Measurements from ENCODE around the gene OR10T2. TPM values are rescaled to one million over a fixed set of nuclear protein-coding genes. Genes with fewer than 3 reads are reported as not detected.
"Not testable (repeated sequence)": the region's sequence is repeated elsewhere in the genome, so short reads cannot be mapped to it uniquely, and the experiment has no call there.

Gene OR10T2
- polyA plus RNA-seq, 3 donors: not detected

DNA sequence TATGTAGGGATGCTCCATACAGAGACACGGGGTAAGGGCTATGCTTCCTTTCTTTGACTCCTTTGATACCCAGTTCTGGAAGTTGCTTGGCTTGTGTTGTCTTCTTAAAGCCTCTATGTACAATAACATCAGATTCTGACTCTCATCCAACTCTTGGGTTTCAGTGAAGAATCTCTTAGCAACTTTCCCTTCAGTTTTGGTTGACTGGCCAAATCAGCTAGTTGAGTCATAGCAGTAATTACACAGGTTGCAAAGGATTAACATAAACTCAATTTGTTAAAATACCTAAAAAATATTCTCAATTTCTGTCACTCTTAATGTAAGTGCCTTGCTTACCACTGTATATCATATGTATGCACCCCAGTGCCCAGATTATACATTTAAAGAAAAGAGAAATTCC is 36.3 kb downstream of the OR10T2 start:
- WGBS, 3 donors: 43 to 73% (median 70%) methylated on average over 1 of the region's 1 CpG
- no peak overlapping the region for H3K27ac ChIP-seq (ENCODE audit: low read depth, low read length)

DNA sequence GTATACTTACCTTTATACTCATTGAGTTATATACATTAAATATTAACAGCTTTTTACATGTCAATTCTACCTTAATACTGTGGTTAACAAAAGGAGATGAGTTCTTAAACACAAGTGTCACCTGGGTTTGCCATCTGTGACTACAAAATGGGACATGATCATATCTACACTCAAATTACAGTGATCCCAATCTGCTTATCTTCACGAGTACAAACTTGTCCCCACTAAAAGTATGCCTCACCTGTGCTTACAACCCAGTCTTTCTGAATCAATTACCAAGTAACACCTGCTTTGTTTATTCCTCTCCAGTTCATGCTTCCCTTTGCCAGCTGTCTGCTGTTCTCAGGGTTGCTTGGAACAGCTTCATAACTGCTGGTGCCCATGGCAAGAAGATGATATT is 36.8 kb downstream of the OR10T2 start:
- 32 to 61% (median 51%) methylated on average over 1 of the region's 1 CpG for WGBS, 3 donors
- H3K27ac ChIP-seq (ENCODE audit: low read depth, low read length): no peak overlapping the region

DNA sequence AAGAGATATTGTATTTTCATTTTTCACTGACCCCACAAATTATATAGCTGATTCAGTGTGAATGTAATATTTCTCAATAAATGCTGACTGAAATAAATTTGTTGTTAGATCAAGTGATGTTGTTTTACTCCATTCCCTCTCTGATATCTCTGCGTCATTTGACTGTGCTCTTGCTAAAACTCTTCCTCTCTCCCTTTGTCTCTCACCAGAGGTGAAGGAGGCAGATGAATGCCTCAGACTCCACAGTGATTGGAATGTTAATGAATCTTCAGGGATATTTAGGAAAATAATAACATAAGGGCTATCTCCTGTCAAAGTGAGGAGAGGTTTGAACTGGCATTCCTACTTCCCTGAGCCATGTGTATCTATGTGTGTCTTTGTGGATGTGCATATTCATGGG is 41.8 kb downstream of the OR10T2 start:
- no peak overlapping the region for H3K27ac ChIP-seq (ENCODE audit: low read depth, low read length)
- WGBS, 3 donors: 87 to 91% (median 90%) methylated on average over 1 of the region's 1 CpG

DNA sequence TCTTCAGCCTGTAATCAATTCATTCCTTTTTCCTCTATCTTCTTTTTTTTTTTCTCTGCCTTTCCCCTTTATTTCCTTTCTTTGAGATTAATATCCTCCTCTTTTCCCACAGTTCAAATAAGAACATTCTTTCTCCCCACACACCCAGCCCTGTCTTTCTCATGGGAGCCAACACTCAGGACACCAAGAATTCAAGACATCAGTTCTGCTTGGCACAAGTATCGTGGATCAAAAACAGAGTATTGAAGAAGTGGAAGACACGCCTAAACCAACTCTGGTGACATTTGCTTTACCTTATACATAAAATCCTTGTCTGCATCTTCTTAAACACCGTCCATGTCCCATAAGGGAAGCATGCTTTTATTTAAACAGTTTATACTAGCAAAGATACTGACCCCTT is 42.6 kb downstream of the OR10T2 start:
- no peak overlapping the region for H3K27ac ChIP-seq (ENCODE audit: low read depth, low read length)
- 52 to 68% (median 56%) methylated on average over 3 of the region's 3 CpGs for whole genome bisulfite sequencing, 3 donors

DNA sequence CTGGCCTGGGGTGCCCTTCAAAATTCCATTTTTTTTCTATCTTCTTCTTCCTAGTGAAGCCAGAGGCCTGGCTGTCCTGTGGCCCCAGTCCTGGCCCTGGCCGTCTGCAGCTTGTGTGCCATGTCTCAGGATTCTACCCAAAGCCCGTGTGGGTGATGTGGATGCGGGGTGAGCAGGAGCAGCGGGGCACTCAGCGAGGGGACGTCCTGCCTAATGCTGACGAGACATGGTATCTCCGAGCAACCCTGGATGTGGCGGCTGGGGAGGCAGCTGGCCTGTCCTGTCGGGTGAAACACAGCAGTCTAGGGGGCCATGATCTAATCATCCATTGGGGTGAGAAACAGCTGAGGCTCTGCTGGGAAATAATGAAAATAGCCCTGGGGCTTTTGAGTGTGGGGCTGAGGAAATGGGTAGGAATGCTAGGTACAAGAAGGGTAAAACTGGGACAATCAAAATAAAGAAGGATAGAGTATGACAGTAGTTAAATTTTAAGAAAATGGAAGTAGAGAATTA is 43.4 kb downstream of the OR10T2 start:
- WGBS, 3 donors: 75 to 89% (median 87%) methylated on average over 10 of the region's 10 CpGs
- no peak overlapping the region for H3K27ac ChIP-seq (ENCODE audit: low read depth, low read length)

DNA sequence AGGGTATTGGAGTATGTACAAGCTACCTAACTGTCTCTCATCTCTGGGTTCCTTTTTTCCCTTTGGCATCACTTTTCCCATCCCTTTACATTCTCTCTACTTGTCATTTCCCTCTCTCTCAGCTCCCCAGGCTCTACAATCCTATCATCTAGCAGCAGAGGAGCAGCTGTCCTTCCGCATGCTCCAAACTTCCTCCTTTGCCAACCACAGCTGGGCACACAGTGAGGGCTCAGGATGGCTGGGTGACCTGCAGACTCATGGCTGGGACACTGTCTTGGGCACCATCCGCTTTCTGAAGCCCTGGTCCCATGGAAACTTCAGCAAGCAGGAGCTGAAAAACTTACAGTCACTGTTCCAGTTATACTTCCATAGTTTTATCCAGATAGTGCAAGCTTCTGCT is 45.0 kb downstream of the OR10T2 start:
- WGBS, 3 donors: 54 to 61% (median 60%) methylated on average over 2 of the region's 2 CpGs

DNA sequence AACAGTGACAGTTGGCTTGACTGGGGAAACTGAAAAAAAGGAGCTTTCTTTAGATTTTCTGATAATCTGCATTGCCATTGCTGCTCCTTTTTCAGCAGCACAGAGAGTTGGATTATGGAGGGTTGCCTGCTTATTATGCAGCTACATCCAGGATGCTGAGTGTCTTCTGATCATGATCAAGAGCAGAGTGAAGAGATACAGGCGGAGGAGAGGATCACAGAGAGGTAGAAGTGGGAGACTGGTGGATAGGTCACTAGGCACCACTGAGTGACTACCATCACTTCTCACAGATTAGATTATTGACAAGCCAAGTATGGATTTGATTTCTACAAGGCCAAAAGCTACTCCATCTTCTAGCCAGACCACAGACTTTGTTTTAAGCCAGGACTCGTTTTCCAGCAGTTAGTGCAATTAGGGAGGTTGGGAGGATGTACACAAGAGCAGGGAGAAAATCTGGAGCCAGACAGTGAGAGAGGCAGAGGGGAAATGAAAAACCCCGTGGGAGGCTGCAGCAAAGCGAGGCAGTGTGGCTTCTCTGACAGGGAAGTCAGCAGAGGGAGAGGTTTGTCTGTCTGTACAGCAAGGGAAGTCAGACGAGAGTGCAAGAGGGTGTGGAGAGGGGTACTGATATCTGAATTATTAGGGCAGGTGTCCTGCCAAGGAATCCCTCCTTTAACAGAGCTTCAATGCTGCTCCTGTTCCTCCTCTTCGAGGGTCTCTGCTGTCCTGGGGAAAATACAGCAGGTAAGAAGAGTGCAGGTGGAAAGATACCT is 45.8 kb downstream of the OR10T2 start, which contains the start of gene CD1E:
Gene CD1E (plus strand): TSS at position 592 of the 773 bp plus-strand sequence. CDS start 95 bp downstream, at position 687.
- no peak within 1 kb of the TSS for H3K27ac ChIP-seq (ENCODE audit: low read depth, low read length)
- 30 to 35% (median 32%) methylated on average over 6 of the region's 6 CpGs for WGBS, 3 donors

More for the DNA sequence above, 45.0 kb downstream of the OR10T2 start:
- H3K27ac ChIP-seq (ENCODE audit: low read depth, low read length): no peak overlapping the region

DNA sequence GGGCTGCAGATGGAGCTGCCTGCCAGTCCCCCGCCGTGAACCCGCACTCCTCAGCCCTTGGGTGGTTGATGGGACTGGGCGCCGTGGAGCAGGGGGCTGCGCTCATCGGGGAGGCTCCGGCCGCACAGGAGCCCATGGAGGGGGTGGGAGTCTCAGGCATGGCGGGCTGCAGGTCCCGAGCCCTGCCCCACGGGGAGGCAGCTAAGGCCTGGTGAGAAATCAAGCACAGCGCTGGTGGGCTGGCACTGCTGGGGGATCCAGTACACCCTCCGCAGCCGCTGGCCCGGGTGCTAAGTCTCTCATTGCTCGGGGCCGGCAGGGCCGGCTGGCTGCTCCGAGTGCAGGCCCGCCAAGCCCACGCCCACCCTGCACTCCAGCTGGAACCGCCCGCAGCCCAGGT is 50.3 kb downstream of the OR10T2 start:
- 92 to 95% (median 95%) methylated on average over 14 to 24 of the region's 24 CpGs for WGBS, 3 donors

More for the DNA sequence above, 50.3 kb downstream of the OR10T2 start:
- not testable (repeated sequence) for H3K27ac ChIP-seq (ENCODE audit: low read depth, low read length)

Other genes starting within 250 kb of the OR10T2 start
- gene CD1D, start 218.6 kb downstream of the OR10T2 start, polyA plus RNA-seq: 1 to 10 TPM in 1 of 3 donors, under 1 TPM in 1, not detected in 1; 0.93 to 2.6 TPM
- gene CD1A, start 145.0 kb downstream of the OR10T2 start, polyA plus RNA-seq: under 1 TPM in 1 of 3 donors, not detected in 2; 0.04 TPM
- under 1 TPM in 2 of 3 donors, not detected in 1; 0.19 to 0.24 TPM for gene CD1C, start 109.5 kb downstream of the OR10T2 start, polyA plus RNA-seq
- not detected for gene CD1B, start 67.9 kb downstream of the OR10T2 start, polyA plus RNA-seq
- under 1 TPM in 1 of 3 donors, not detected in 2; 0.05 TPM for gene CD1E, start 45.6 kb downstream of the OR10T2 start, polyA plus RNA-seq
- gene OR10K2, start 26.8 kb upstream of the OR10T2 start, polyA plus RNA-seq: under 1 TPM in 1 of 3 donors, not detected in 2; 0.11 TPM
- gene OR10K1, start 62.4 kb upstream of the OR10T2 start, polyA plus RNA-seq: under 1 TPM in 1 of 3 donors, not detected in 2; 0.34 TPM
- gene OR10R2, start 72.8 kb upstream of the OR10T2 start, polyA plus RNA-seq: not detected
- not detected for gene OR6Y1, start 154.9 kb upstream of the OR10T2 start, polyA plus RNA-seq
- not detected for gene OR6P1, start 171.1 kb upstream of the OR10T2 start, polyA plus RNA-seq
- not detected for gene OR10X1, start 180.4 kb upstream of the OR10T2 start, polyA plus RNA-seq
- not detected for gene OR10Z1, start 205.8 kb upstream of the OR10T2 start, polyA plus RNA-seq

All from adipose tissue (tissue), 3 donors.